ENCODE results near the gene AP1G1.
"Not testable (repeated sequence)": the region's sequence is repeated elsewhere in the genome, so short reads cannot be mapped to it uniquely, and the experiment has no call there.

Gene AP1G1

GRCh38 chr16:71693164-71693563 is 115.5 kb downstream of the AP1G1 start:
- no peak for DNase-seq

GRCh38 chr16:71689901-71690300 is 118.7 kb downstream of the AP1G1 start:
- DNase-seq, result no peak

- DNase-seq, result no peak
Measured at GRCh38 chr16:71687861-71688260, 120.8 kb downstream of the AP1G1 start.

DNA sequence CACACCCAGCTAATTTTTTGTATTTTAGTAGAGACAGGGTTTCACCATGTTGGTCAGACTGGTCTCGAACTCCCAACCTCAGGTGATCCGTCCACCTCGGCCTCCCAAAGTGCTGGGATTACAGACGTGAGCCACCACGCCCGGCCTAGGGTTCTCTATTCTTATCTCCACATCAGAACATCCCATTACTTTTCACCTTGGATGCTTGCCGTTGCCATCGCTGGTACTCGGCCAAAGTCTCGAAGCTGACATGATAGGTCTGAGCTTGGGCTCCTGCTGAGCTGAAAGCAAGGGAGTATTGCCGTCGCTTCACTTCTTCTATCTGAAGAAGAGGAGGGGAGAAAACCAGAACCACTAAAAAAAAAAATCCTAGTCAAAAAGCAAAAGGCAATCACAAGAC is 124.4 kb downstream of the AP1G1 start:
- DNase-seq, result not testable (repeated sequence)

GRCh38 chr16:71681360-71681759 is 127.3 kb downstream of the AP1G1 start:
- DNase-seq, result no peak
